SK-MEL-5 (cell line): ENCODE results near the gene ELOVL1. TPM values are rescaled to one million over a fixed set of nuclear protein-coding genes. Genes with fewer than 3 reads are reported as not detected.
"Not testable (repeated sequence)": the region's sequence is repeated elsewhere in the genome, so short reads cannot be mapped to it uniquely, and the experiment has no call there.

ENCODE experiments used
- DNase-seq: peaks from one replicate; pipeline ENCODE4 v3.0.0-alpha.2; 2016; ENCODE audit warnings: low read depth, low spot score
- in situ Hi-C: cut with HindIII; loops from 2 replicates; pipeline ENCODE4 v1.10.0; 2016; ENCODE audit warnings: low sequenced_read_pairs, high pct_unique_total_duplicates, low pct_unique_long_range_greater_than_20kb
- polyA plus RNA-seq, 2 experiments: library from polyadenylated mRNA; depleted of rRNA; stranded (reverse); fragments of >200 nt; gene quantifications; 2 replicates each; pipeline ENCODE4 v1.2.3, GENCODE V29; 2015
- total RNA-seq: library from RNA; depleted of rRNA; stranded (reverse); fragments of >200 nt; shearing (Covaris generic); gene quantifications from 2 replicates; pipeline ENCODE4 v1.2.3, GENCODE V29; 2014; rRNA removed

ELOVL1 gene
- 69.4 and 78.3 TPM in 2 replicates for total RNA-seq
- polyA plus RNA-seq (2015; cell fraction: cytosol; rRNA removed) = 99.1 and 101 TPM in 2 replicates
- polyA plus RNA-seq (2015; cell fraction: nucleus; rRNA removed) = 70.6 and 74.9 TPM in 2 replicates

DNA sequence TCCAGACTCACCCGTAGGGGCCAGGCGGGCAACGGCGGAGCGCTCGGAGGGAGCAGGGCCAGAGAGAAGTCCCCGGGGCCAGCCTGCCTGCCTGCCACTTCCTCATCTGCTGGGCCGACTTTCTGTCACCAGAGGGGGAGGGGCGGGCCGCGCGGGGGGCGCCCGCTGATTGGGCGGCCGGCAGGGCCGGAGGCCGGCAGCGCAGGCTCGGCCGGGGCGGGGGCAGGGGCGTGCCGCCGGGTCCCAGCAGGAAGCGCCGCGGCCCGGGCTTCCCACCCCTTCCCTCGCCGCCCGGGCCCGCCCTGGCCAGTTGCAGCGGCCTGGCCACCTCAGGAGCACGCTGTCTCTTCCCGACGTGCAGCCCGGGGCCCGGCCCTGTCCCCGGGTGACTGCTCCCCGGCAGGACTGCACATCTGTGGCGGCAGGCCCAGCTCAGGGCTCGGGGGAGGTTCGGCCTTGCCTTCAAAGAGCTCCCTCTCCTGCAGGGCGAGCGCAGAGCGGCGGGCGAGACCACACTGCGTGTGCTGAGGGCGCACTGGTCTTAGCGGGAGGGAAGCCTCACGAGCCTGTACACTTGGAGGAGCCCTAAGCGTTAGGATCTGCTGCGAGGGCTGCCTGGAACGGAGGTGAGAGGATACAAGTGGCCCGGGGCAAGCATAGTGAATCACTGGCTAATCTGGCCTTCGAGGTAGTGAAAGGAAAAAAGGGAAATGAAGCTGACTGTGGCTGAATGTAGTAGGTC is at the start of gene ELOVL1:
Gene ELOVL1 (minus strand): TSS at position 108 of the 742 bp plus-strand sequence. CDS start 2,402 bp downstream, outside the sequence.
- in situ Hi-C loops = no loop called here
- DNase-seq = peak; percentile 81

DNA sequence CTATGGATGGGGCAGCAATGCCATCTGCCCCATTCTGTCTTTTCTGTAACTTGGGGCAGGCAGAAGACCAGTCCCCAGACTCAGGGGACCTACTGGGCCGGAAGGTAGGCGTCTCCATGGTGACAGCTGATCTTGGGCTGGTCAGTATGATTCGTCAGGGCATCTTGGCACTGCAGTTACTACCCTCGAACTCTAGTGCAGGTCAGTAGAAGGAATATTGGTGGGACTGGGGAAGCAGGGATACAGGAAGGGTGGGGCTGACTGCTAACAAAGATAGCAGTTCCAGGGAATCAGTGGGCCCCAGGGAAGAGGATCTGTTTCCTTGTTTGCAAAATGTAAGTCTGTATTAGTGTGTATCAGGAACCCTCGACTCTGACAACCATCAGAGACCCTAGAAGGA is 48.1 kb upstream of the ELOVL1 start:
- in situ Hi-C loops = no loop called here
- DNase-seq = no peak

DNA sequence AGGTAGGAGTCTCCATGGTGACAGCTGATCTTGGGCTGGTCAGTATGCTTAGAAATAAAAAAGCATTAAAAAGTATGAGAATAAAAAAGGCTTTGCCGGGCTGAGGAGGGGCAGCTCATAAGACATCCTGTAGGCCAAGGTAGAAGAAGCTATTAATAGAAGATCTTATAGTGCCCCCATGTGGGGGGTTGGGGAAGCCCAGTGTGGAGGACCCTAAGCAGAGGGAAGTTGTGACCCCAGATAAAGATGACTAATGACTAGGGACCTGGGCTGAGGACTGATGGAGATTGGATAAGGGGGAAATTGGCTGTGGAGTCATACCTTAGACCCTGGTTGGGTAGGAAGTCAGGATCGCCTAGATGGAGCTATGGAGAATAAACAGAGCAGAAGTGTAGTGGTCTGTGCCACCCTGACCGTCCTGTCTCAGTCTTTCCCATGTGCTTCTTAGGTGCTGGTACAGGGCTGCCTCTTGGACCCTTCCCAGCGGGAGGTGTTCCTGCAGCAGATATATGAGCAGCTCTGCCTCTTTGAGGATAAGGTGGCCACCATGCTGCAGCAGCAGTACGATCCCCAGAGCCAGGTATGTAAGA is 46.9 kb upstream of the ELOVL1 start:
- DNase-seq = peak; percentile 59
- in situ Hi-C loops = no loop called here

DNA sequence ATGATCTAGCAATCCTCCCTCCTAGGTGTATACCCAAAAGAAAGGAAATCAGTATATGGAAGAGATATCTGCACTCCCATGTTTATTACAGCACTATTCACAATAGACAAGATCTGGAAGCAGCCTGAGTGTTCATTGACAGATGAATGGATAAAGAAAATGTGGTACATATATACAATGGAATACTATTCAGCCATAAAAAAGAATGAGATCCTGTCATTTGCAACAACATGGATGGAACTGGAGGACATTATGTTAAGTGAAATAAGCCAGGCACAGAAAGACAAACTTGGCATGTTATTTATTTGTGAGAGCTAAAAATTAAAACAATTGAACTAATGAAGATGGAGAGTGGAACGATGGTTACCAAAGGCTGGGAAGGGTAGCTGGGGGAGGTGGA is 45.6 kb upstream of the ELOVL1 start:
- in situ Hi-C loops, DNase-seq: not testable (repeated sequence)

DNA sequence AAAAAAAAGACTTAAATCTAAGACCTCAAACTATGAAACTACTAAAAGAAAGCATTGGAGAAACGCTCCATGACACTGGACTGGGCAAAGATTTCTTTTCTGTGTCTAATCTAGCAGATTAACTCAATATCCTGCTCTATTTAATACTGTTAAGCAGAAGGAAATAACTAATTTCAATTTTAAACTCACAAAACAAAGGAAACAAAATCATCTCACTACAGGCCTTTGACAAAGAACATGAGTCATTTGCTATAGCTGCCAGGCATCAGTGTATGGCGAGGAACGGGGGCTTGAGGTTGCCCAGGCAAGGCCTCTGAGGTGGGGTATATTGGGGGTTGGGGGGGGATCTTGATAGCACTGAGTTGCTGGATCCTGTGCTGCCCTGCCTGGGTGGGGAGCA is 42.8 kb upstream of the ELOVL1 start:
- no peak for DNase-seq
- in situ Hi-C loops = no loop called here

DNA sequence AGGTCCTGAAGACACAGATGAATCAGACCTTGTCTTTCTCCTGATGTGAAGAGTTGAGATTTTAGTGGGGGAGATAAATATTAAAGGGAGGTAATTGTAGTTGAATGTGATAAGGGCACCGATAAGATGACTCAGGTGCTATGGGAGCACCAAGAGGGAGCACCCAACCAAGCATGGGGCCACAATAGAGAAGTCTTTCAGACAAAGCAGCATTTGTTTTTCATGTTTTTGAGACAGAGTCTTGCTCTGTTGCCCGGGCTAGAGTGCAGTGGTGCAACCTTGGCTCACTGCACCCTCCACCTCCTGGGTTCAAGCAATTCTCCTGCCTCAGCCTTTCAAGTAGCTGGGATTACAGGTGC is 38.0 kb upstream of the ELOVL1 start:
- no peak for DNase-seq
- in situ Hi-C loops = no loop called here

DNA sequence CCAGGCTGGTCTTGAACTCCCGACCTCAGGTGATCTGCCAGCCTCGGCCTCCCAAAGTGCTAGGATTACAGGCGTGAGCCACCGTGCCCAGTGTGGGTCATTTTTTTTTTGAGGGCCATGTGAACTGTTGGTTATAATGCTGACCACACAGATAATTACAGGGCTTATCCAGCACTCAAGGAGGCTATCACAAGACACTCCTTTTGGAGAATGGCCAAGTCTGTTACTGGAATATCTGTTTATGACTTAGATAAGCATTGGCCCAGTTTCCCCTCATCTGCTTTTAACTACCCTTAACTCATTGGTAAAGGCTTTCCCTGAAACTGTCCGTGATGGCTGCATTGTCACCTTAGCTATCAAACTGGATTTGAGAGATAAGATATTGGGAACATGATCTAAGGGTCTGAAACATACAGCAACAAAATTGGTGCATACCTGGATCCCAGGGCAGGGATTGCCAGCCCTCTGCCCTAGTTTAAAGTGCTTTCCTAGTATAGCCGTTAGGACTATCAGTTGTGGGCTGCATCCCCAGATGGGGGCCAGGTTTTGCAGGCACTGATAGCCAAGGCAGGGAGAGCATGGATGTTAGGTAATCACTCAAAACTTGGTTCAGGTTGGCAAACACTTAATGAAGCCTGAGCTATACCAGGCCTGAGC is 37.5 kb upstream of the ELOVL1 start:
- in situ Hi-C loops = no loop called here
- DNase-seq = peak; percentile 32

DNA sequence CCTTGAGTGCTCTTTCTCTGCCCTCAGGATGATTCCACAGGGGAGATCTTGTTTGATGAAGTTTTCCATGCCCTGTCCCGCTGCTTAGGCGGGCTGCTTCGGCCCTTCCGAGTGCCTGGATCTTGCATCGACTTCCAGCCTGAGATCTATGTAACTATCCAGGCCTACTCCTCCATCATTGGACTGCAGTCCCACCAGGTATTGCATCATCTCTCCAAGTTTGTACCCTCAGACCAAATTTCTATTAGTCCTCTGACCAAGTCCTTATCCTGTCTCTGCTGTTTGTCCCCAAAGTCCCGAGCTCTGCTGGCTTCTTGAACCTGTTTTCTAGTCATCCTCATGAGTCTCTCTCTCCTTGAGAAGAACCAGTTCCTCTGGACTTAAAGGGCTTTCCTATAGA is 36.5 kb upstream of the ELOVL1 start:
- no peak for DNase-seq
- in situ Hi-C loops = no loop called here

DNA sequence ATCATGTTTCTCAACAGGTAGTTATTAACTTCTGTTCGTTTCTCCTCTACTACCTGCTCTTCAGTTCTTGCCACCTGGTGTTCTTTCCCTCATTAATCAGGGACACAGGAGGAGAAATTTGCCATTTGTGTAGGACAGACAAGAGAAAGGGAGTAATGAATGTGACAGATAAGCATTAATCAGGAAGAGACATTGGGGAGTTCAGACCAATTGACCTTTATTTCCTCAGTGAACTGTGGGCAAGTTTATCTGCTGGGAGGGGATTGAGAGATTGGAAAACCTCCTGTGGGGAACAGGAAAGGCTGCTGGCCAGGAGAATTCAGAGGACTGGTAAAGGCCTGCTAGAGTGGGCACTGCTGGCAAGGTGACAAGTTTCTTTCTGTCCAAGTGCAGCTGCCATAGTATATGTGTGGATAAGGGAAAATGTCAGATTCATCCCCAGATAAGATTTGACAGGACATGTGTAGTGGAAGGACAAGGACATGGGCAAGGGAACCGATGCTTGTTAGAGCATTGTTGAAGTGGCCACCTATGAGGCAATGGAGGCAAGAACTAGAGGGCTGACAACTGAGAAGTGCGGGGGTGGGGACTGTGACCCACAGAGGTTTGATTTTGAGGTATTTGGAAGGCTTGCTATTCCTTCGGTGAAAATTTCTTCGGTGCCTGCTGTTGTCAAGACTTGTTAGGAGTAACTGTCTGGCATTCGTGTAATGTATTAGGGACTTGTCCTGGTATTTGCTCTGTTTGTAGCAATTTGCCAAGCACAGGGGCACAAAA is 34.5 kb upstream of the ELOVL1 start:
- DNase-seq = no peak

DNA sequence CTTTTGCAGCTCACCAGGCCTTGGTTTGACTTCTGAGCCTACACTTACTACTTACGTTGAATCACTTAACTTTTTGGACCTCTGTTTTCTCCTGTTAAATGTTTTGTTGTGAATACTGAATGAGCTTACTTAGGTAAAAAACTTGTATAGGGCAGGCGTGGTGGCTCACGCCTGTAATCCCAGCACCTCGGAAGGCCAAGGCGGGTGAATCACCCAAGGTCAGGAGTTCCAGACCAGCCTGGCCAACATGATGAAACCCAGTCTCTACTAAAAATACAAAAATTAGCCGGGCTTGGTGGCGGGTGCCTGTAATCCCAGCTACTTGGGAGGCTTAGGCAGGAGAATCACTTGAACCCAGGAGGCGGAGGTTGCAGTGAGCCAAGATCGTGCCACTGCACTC is 32.6 kb upstream of the ELOVL1 start:
- DNase-seq, in situ Hi-C loops: not testable (repeated sequence)

More for the DNA sequence above, 34.5 kb upstream of the ELOVL1 start:
- in situ Hi-C loops = no loop called here

DNA sequence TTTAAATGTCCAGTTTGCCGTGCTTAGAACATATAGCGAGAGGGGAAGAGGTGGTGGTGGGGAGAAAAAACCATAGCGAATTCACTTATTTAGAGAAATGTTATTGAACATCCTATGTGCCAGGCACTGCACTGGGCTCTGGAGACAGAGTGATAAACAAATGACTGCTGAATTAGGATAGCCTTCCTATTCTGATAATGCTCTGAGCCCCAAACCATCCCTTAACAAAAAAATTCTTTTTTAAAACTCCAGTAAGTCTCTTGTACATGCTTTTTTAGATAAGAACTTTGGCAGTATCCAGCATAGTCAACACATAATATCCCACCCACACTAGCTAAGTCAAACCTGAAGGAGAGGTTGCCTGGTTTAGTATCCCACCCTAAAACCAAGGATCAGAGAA is 30.4 kb upstream of the ELOVL1 start:
- DNase-seq = no peak
- in situ Hi-C loops = no loop called here

DNA sequence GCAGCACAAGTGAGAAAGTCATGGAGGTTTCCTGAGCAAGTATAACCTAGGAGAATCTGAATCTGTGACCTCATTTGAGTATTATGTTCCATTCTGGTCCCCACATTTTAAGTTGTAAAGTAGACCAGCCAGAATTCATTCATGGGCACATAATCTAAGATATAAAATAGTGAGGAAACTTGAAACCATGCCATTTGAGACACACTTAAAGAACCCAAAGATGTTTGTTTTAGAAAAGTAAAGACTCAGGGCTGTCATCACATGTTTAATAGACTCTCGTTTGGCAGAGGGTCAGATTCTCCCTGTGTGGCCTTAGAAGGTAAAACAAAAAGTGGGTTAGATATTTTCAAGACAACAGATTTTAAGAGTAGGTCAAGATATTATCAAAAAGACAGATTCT is 28.2 kb upstream of the ELOVL1 start:
- DNase-seq = no peak
- in situ Hi-C loops = no loop called here

DNA sequence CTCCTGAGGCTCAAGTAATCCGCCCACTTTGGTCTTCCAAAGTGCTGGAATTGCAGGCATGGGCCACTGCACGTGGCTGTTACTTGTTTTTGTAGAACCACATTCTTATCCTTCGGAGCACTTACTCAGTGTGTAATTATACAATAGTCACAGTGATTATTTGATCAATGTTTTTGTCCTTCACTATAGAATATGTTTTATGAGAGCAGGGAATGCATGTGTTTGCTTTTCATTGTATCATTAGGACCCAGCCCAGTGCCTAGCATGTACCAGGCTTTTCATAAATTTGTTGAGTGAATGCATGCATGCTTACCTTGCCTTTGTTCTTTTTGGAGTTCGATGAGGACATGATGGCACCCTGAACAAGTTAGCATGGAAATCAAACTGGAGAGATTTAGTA is 27.7 kb upstream of the ELOVL1 start:
- no peak for DNase-seq
- in situ Hi-C loops = no loop called here

DNA sequence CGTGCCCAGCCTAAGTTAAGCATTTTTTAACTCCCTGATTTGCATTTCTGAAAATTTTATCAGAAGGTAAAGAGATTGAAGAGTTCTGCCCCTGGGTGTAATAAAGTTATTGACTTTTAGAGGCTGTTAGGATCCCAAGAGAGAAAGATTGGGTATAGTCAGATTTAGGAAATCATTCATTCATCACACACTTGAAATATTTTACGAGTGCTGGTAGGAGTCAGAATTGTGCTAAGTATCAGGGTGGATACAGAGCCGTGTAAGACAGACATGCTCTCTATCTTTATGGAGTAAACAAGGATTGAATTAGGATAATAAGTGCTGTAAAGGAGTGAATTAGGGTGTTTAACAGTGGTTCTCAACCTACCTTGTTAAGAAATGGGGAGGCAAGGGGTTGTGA is 24.9 kb upstream of the ELOVL1 start:
- DNase-seq = no peak
- in situ Hi-C loops = no loop called here

DNA sequence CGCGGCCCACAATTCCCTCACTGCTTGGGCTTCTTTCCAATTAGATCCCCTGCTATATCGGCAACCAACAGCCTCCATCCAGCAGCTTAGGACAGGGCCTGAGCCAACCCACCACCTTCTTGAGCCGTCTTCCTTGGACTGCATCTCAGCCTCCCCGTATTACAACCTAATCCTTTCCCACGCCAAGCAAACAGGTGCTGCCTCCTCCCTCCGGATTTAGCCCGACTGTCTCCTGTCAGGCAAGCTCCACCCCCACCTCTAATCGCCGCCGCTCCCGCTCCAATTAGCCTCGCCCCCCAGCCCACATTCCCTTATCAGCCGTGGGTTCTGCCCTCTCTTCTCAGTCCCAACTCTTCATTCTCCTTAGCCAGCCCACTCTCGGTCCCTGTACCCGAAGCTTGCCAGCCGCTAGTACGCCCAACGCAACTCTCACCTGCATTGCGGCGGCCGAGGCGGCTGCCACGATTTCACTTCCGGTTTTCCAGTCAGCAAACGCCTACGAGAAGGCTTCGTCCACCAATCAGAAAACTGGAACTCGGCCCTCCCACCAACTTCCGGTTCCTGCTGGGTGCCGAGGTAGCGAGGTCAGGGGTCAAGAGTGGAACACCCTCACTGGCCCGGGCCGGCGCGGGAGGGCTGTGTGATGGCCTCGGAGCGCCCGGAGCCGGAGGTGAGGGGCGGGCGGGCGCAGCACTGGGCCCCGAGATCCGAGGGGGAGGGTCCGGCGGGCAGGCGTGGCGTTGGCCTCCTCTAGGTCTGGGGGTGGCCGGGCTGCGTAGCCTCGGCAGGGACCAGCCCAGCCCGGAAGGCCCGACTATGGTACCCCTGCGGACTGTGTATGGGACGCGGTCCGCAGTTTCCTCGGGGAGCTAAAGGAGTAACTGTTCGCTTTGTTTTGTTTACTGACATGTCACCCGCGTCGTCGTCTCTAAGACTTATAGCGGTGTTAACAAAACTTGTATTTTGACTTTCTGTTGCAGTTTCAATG is 21.8 kb upstream of the ELOVL1 start, which contains the start of the genes MED8 and SZT2:
Gene MED8 (minus strand): TSS at position 475 of the 988 bp plus-strand sequence. CDS start 36 bp downstream, at position 439.
Gene SZT2 (plus strand): TSS at position 574 of the 988 bp plus-strand sequence. CDS start 70 bp downstream, at position 644.
- in situ Hi-C loops = no loop called here
- DNase-seq = peak; percentile 92

DNA sequence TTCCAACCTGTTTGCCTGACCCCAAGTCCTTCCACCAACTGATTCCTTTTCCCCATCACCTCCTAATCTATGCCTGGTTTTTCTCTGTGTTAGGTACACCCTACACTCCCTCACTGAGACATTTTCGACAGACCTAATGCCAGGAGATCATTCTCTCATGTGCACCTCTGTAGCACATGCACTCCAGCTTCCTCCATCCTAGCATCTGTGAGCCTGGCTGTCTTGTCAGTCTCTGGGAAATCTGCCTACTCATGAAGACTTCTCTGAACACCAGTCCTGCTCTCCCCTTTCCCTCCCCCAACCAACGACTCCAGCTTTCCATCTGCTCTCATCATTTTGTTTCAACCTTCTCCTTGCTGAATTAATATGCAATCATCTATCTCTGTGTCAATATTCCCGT is 20.8 kb upstream of the ELOVL1 start:
- in situ Hi-C loops = no loop called here

More for the DNA sequence above, 20.8 kb upstream of the ELOVL1 start:
- DNase-seq = no peak
